Testis (tissue), 3 donors: Measurements from ENCODE around the gene C2orf92. TPM values are rescaled to one million over a fixed set of nuclear protein-coding genes. Genes with fewer than 3 reads are reported as not detected.

Source experiments
- DNase-seq: peaks from one replicate; pipeline ENCODE4 v3.0.0-alpha.2; 2019
- H3K27ac ChIP-seq, 2 donors: fragments of 200-600 bp; sonication (generic); one replicate each; pipeline ENCODE4 v1.5.1; 2019
- H3K27me3 ChIP-seq: fragments of 200-600 bp; sonication (generic); one replicate; pipeline ENCODE4 v1.5.1; 2019
- H3K36me3 ChIP-seq: fragments of 200-600 bp; sonication (generic); one replicate; pipeline ENCODE4 v1.5.1; 2017; ENCODE audit warnings: low read depth; ENCODE audit errors: missing control alignments
- H3K4me1 ChIP-seq: fragments of 200-600 bp; sonication (generic); one replicate; pipeline ENCODE4 v1.5.1; 2019
- H3K4me3 ChIP-seq, 2 donors: fragments of 200-600 bp; sonication (generic); one replicate each; pipeline ENCODE4 v1.5.1; 2017 to 2019
- H3K9me3 ChIP-seq: fragments of 200-600 bp; sonication (generic); one replicate; pipeline ENCODE4 v1.5.1; 2017
- CTCF ChIP-seq, 3 experiments: fragments of 450-650 bp in 2 of 3; fragments of 200-600 bp in 1 of 3; sonication (generic) in 1 of 3; IDR thresholded peaks; one replicate each; pipeline ENCODE4 v1.5.1; 2016 to 2019; ENCODE audit warnings: antibody characterized with exemption in 3 of 3, mild to moderate bottlenecking in 2 of 3, moderate library complexity in 1 of 3
- POLR2A ChIP-seq: fragments of 450-650 bp; IDR thresholded peaks from one replicate; pipeline ENCODE4 v1.6.1; 2017; ENCODE audit warnings: antibody characterized with exemption, mild to moderate bottlenecking, moderate library complexity
- WGBS, 2 donors: methylation state at CpG; one replicate each; pipeline ENCODE4 v1.1.5; 2018; 5-methylcytosine and 5-hydroxymethylcytosine counted together
- intact Hi-C: fragments of 100-400 bp; cut with DNase I; formaldehyde crosslinking; loops from one replicate; pipeline ENCODE4 v1.15.1; 2023; ENCODE audit warnings: low total_unique reads
- polyA plus RNA-seq: library from polyadenylated mRNA; stranded (reverse); fragments of 350-450 nt; fragmentation: Illumina TruSeq; extraction: RNeasy Lipid Tissue Mini Kit (QIAGEN cat#74804); gene quantifications from one replicate; pipeline ENCODE4 v1.2.3, GENCODE V29; 2014; ENCODE audit warnings: low read depth, low replicate concordance; ENCODE audit not compliant: insufficient read depth
- total RNA-seq, 2 donors: library from RNA; depleted of rRNA; stranded (reverse); fragments of >200 nt; gene quantifications; one replicate each; pipeline ENCODE4 v1.2.3, GENCODE V29; 2016

Gene C2orf92
- total and polyA plus RNA-seq, 3 donors from 2014 or later: 27.8 to 51.2 (median 35.7) TPM

- no peaks in the 10 kb centered on the region for H3K36me3 ChIP-seq
- H3K4me1 ChIP-seq: no peaks in the 10 kb centered on the region
- H3K27me3 ChIP-seq: no peaks in the 10 kb centered on the region
- TF ChIP-seq POLR2A (no peak), CTCF (IDR thresholded peaks at IDR 0.05) (no peak)
- no peak overlapping the region for H3K4me3 ChIP-seq
- no peak overlapping the region for H3K27ac ChIP-seq
- intact Hi-C loops: no loop called here
- no peak for DNase-seq
- no peaks in the 10 kb centered on the region for H3K9me3 ChIP-seq
- WGBS, 2 donors: 75 to 79% methylated on average over 1 to 10 of the region's 11 CpGs
Observed at GRCh38 chr2:97712693-97713295, 43.3 kb downstream of the C2orf92 start.

DNA sequence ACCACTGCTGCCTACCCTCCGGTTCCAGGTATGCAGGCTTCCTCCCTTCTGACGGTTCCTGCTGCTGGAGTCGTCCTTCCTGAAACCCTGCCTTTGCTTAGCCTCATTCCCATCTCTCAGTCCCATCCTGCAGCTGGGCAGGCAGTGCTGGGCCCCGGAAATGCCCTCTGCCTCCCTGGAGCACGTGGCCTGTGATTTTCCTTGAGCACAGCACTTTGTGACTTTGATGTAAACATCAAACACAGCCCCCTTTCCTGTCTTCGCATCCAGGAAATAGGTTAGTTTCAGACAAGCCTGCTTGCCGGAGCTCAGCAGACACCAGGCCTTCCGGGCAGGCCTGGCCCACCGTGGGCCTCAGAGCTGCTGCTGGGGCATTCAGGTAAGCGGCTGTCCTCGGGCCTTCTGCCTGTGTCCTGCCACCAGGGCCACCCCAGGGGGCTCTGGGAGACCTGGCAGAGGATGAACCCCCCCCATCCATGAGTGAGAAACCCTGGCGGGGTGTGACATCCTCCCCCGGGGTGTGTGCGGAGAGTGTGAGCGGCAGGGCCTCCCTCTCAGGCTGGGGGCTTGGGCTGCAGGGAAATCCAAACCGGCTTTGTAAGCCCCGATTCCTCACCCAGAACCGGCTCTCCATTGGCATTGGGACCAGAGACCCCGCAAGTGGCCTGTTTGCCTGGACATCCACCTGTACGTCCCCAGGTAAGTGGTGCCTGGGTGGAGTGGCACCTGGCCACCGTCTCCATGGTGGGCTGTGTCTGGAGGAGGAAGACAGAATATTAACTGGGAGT is 44.0 kb downstream of the C2orf92 start, which contains the start of gene ZAP70:
Gene ZAP70 (plus strand): TSS at position 281 of the 788 bp plus-strand sequence. CDS start 10,461 bp downstream, outside the sequence.
- Histone ChIP-seq H3K9me3 (no peaks in the 10 kb centered on the region), H3K4me3 (no peak within 1 kb of the TSS), H3K36me3 (no peaks in the 10 kb centered on the region), H3K4me1 (no peaks in the 10 kb centered on the region), H3K27ac (no peak within 1 kb of the TSS), H3K27me3 (no peaks in the 10 kb centered on the region)
- TF ChIP-seq CTCF (IDR thresholded peaks at IDR 0.05): no peak
- TF ChIP-seq POLR2A: no peak
- 82 to 92% methylated on average over 15 to 21 of the region's 21 CpGs for WGBS, 2 donors
- intact Hi-C loops: no loop called here
- no peak for DNase-seq

DNA sequence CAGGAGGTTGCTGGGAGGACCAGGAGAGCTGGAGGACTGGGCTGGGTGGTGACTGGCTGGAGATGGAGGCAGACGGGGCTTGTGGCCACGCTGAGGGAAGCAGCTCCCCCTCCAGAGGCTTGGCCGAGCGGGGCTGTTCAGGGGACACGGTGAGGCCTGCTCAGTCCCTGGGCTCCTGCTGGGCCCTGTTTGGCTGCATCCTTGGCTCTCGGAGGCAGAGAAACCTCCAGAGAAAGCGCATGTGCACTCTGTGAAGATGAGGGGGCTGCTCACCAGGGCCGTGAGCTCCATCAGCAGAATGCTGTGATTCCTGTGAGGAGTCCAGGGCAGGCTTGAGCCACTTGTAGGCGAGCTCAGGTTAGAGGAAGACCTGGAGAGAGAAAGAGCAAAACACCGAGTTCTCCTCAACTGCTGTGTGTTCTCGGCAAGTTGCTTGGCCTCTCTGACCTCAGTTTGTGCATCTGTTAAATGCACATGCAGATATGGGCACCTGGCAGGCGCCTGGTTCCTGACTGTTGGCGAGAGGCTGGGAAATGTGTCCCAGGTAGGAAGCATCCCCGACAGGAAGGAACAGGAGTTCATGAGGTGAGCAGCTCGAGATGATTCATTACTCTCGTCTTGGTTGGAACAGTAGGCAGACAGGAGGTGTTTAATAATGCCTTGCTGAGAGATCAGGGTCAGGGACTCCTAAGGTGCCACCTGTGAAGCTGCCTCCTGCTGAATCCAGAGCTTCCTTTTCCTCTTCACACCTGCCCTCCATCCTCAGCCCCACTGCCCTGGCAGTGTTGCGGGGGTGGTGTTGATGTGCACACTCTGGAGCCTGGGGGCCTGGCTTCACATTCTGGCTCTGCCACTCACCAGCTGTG is 44.8 kb downstream of the C2orf92 start:
- intact Hi-C loops: no loop called here
- H3K27me3 ChIP-seq: no peaks in the 10 kb centered on the region
- no peaks in the 10 kb centered on the region for H3K9me3 ChIP-seq
- H3K27ac ChIP-seq: no peak overlapping the region
- TF ChIP-seq CTCF (IDR thresholded peaks at IDR 0.05): no peak
- TF ChIP-seq POLR2A: no peak
- H3K36me3 ChIP-seq: no peaks in the 10 kb centered on the region
- no peaks in the 10 kb centered on the region for H3K4me1 ChIP-seq
- no peak overlapping the region for H3K4me3 ChIP-seq
- no peak for DNase-seq
- WGBS, 2 donors: 78 to 86% methylated on average over 13 to 17 of the region's 17 CpGs

- H3K9me3 ChIP-seq: no peaks in the 10 kb centered on the region
- 93 to 94% methylated on average over 8 to 13 of the region's 13 CpGs for WGBS, 2 donors
- H3K36me3 ChIP-seq: no peaks in the 10 kb centered on the region
- no peak for TF ChIP-seq POLR2A
- no peak for TF ChIP-seq CTCF (IDR thresholded peaks at IDR 0.05)
- H3K4me1 ChIP-seq: no peaks in the 10 kb centered on the region
- no peak for DNase-seq
- H3K27ac ChIP-seq: no peak overlapping the region
- no peaks in the 10 kb centered on the region for H3K27me3 ChIP-seq
- H3K4me3 ChIP-seq: no peak overlapping the region
- intact Hi-C loops: no loop called here
Observed at GRCh38 chr2:97714950-97715652, 45.6 kb downstream of the C2orf92 start.
